ENCODE measurements around the gene GPR143.

GRCh38 chrX:9781941-9782340 lies 16.3 kb upstream of the GPR143 start:
- TF ChIP-seq, protein P1, sequence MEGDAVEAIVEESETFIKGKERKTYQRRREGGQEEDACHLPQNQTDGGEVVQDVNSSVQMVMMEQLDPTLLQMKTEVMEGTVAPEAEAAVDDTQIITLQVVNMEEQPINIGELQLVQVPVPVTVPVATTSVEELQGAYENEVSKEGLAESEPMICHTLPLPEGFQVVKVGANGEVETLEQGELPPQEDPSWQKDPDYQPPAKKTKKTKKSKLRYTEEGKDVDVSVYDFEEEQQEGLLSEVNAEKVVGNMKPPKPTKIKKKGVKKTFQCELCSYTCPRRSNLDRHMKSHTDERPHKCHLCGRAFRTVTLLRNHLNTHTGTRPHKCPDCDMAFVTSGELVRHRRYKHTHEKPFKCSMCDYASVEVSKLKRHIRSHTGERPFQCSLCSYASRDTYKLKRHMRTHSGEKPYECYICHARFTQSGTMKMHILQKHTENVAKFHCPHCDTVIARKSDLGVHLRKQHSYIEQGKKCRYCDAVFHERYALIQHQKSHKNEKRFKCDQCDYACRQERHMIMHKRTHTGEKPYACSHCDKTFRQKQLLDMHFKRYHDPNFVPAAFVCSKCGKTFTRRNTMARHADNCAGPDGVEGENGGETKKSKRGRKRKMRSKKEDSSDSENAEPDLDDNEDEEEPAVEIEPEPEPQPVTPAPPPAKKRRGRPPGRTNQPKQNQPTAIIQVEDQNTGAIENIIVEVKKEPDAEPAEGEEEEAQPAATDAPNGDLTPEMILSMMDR (optimal IDR thresholded peaks at IDR 0.05 in 1 of 3, IDR thresholded peaks at IDR 0.05 in 1 of 3, conservative IDR thresholded peaks at IDR 0.05 in 1 of 3; ENCODE audit: extremely low read depth in 1 of 3, insufficient read depth in 2 of 3, low read length in 3 of 3) = no peak
- no peak for TF ChIP-seq EZH2 (IDR thresholded peaks at IDR 0.05; ENCODE audit: low read length)
